HT-29 (cell line): Measurements from ENCODE around the gene TOP2B. TPM values are rescaled to one million over a fixed set of nuclear protein-coding genes. Genes with fewer than 3 reads are reported as not detected.

Experiments used
- DNase-seq: peaks from one replicate; pipeline ENCODE4 v3.0.0-alpha.2; 2015; ENCODE audit warnings: low spot score
- small RNA-seq: library from RNA; depleted of rRNA; stranded (forward); fragments of <200 nt; gene quantifications from one replicate; pipeline ENCODE3, GENCODE V24; 2014
- total RNA-seq: library from RNA; depleted of rRNA; stranded (reverse); fragments of >200 nt; shearing (Covaris generic); gene quantifications from 2 replicates; pipeline ENCODE4 v1.2.3, GENCODE V29; 2014; rRNA removed

The TOP2B gene
- total RNA-seq, 1 experiment from 2014 or later, result 17.6 TPM

- DNase-seq, result no peak
Measured at GRCh38 chr3:25563601-25564000, 101.1 kb downstream of the TOP2B start.

- no peak for DNase-seq
Measured at GRCh38 chr3:25558796-25559195, 105.9 kb downstream of the TOP2B start.

DNA sequence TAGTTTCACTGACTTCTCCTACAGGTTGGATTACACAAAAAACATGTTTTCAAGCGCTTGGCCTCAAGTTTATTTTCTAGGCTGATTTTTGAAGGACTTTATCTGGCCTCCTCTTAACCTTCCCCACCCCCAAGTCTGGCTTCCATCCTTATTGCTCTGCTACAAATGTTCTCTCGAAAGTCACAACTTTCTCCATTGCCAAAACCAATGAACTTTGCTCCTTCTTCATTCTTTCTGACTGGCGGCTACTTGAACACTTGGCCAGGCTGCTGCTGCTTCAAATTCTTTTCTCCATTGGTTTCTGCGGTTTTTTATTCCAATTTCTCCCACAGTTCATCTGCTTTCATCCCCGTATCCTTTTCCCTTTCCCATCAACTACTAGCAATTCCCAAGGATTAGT, 106.6 kb downstream of the TOP2B start:
- DNase-seq, result no peak

DNA sequence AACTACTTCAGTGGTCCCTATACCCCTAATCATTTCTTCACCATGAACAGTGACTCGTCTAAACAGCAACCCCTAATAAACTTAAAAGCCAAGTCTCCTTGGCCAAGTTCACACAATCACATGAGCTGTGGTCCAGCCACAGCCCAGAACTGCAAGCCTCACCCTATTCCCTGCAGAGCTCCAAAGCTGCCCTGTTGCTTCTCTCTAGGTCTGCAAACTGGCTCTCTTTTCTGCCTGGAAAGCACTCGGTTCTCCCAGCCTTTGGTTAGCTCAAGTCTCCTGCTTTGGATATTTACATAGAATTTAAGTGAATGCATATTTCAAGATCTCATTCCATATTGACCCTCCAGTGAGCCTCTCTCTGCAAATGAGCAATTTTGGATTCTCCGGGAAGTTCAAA, 107.0 kb downstream of the TOP2B start:
- no peak for DNase-seq

DNA sequence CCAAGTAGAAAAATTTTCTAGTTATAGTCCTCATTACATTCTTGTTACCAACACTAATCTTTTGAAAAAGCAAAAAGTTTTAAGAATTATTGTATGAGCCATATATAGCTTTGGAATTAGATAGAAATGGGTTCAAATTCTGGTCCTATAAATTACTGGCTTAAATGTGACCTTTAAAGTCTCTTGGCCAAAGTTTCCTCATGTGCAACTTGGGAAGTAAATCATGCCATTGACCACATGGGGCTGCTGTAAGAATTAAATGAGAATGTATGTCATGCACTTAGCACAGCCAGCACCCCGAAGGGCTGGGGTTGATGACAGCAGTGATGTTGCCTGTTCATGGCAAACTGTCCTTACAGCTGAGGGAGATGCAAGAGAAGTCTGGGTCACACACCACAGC, 108.3 kb downstream of the TOP2B start:
- no peak for DNase-seq

GRCh38 chr3:25555695-25556437, 108.8 kb downstream of the TOP2B start:
- DNase-seq, result no peak

- DNase-seq, result no peak
Measured at GRCh38 chr3:25554376-25554775, 110.3 kb downstream of the TOP2B start.

DNA sequence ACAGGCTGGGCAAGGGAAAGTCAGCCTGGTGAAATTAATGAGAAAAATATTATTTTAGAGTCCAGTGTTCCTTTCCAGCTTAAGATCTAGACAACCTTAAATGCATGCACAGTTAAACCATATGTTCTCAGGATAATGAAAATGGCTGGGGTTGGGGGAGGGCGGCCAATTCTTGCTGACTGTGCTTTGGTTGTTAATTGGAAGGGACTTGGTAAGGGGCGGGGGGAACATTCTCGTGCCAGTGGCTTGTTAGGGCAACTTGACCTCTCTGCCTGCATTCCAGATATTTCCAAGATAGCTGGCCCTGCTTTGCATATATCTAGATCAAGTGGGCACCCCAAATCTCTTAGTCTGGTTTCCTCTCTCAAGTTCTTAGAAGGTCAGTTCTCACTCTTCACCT, 112.5 kb downstream of the TOP2B start:
- no peak for DNase-seq

GRCh38 chr3:25548836-25549235, 115.9 kb downstream of the TOP2B start:
- DNase-seq, result no peak

GRCh38 chr3:25547943-25548674, 116.6 kb downstream of the TOP2B start:
- DNase-seq, result no peak

Small RNA genes within 50 kb of the gene (small RNA-seq; reads per million reads assigned to genes)
- gene CRIP1P2, result not detected
- gene RF01161, result 32.6 reads per million, percentile 94 among the genes with 10 or more reads in this experiment
- gene RF02271, result not detected

Other genes starting within 250 kb of the TOP2B start
- not detected in 2 replicates for gene RARB, start 236.6 kb downstream of the TOP2B start, total RNA-seq
- 10.4 and 17.8 TPM in 2 replicates for gene NGLY1, start 118.5 kb upstream of the TOP2B start, total RNA-seq
- 7.7 and 17.1 TPM in 2 replicates for gene OXSM, start 125.2 kb upstream of the TOP2B start, total RNA-seq